HG03565 (cell line): Measurements from ENCODE around the gene TTLL13.

Source experiments
- ATAC-seq: cut with Tn5 transposase; IDR thresholded peaks from one replicate; pipeline ENCODE4 v1.9.1; 2021; ENCODE audit warnings: mild to moderate bottlenecking, moderate library complexity; ENCODE audit not compliant: unreplicated experiment

The TTLL13 gene, protein sequence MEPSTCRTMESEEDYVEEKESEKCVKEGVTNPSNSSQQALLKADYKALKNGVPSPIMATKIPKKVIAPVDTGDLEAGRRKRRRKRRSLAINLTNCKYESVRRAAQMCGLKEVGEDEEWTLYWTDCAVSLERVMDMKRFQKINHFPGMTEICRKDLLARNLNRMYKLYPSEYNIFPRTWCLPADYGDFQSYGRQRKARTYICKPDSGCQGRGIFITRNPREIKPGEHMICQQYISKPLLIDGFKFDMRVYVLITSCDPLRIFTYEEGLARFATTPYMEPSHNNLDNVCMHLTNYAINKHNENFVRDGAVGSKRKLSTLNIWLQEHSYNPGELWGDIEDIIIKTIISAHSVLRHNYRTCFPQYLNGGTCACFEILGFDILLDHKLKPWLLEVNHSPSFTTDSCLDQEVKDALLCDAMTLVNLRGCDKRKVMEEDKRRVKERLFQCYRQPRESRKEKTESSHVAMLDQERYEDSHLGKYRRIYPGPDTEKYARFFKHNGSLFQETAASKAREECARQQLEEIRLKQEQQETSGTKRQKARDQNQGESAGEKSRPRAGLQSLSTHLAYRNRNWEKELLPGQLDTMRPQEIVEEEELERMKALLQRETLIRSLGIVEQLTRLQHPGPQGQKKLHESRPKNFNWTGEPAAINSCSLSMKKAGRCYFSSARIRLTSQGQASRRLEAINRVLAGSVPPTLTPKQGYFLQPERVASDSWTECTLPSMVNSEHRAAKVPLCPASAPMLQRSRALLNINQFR

GRCh38 chr15:90249203-90249863 lies at the start of gene TTLL13:
Gene TTLL13, plus strand, starts transcription at chr15:90249556. Its CDS starts 1,075 bp downstream, at chr15:90250631.
- no peak for ATAC-seq

DNA sequence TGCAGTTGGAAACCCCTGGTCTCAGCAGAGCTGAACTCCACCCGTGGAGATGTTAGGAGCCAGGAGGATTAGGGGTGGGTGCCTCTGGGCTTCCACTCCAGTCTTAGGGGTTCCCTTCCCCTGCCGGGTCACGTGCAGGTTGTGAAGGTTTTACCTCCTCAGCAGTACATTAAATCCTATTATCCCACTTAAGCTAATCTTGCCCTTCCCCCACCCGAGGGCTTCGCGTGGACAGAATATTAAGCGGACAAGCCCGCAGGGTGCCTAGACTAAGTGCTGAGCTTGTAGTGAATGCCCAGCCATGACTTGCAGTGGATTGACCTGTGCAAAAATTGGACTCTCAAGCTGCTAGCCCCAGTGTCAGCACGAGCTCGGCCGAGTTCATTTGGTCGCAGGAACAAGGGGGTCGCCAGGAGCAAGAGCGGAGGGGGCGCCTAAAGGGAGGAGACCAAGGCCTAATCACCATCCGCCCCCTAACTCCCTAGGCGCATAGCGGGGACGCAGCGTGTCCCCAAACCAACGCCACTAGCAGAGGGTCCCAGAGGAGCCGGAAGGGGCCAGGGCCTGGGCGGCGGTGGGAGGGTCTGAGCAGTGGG lies 48.7 kb upstream of the TTLL13 start:
- no peak for ATAC-seq

GRCh38 chr15:90201130-90201943 lies 48.0 kb upstream of the TTLL13 start, which contains the start of gene SEMA4B:
Gene SEMA4B, plus strand, starts transcription at chr15:90201330. Its CDS starts 249 bp downstream, at chr15:90201579.
- ATAC-seq: peak; percentile 61

DNA sequence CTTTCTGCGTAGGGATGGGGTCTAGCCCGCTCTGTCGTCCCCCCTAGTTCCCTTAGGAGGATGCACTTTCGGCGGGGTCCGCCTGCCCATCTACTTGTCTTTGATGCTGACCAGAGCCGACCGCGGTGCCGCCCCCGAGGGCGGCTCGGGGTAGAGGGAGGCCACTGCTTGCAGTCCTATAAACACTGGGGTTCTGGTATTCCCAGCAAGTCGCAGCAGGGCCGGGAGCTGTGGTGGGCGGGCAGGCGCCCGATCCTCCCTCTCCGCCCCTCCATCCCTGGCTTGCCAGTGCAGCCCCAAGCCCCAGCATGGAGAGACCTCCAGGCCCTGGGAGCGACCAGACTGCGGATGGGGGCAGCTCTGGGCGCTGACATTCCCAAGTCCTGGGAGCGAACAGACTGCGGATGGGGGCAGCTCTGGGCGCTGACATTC lies 47.4 kb upstream of the TTLL13 start:
- no peak for ATAC-seq

DNA sequence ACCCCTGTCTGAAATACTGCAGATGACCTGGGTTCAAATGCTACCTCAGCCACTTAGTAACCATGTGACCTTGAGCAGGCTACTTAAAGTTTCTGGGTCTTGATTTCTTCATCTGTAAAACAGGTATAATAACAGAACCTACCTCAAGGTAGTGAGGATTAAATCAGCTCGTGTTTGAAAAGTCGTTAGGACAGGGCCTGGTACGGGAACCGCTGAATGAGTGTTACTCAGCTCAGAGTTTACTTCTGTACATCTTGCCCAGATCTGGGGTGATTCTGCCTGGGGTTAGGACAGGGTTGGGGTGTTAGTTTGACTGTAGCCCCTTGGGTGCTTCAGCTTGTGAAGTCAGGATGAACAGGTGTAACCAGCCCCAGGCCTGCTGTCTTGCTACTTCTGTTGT lies 46.4 kb upstream of the TTLL13 start:
- no peak for ATAC-seq

DNA sequence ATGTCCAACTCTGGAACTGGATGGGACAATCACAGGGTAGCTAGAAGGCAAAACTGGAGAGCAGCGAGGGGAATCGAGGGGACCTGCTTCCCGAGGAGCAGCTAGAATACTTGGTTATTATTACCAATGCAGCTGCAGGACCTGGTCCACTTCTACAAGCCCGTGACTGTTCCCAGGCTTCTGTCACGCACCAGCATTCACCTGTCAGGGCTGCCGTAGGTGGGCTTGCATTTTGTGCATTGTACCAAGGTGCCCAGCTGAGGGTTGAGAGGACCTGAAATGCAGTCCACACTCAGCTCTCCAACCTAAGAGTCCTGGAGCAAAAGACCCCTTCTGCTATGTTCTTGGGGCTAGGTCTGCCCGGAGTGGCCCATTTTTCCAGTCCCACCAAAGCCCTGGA lies 45.9 kb upstream of the TTLL13 start:
- ATAC-seq: no peak

- no peak for ATAC-seq
These were observed 45.4 kb upstream of the TTLL13 start for GRCh38 chr15:90203922-90204321.

GRCh38 chr15:90205050-90205848 lies 44.1 kb upstream of the TTLL13 start:
- ATAC-seq: no peak

- ATAC-seq: no peak
These were observed 43.5 kb upstream of the TTLL13 start for GRCh38 chr15:90205886-90206285.

DNA sequence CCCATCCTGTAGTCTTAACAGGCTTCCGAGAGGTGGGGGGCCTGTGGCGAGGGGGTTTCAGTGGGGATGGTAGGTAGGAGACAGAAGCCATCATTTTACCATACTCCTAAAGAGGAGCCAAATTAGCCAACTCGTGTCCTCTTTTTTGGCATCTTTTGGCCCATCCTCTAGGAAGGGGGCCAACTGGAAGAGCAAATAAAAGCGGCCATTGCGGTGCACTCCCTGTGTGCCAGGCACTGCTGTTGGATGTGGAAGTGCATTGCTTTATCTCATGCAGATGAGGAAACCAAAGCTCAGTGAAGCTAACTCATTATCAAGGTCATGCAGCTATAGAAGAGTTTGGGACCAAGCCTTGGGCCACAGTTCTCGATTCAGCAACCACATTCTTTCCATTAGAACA lies 42.1 kb upstream of the TTLL13 start:
- no peak for ATAC-seq

- ATAC-seq: no peak
These were observed 41.0 kb upstream of the TTLL13 start for GRCh38 chr15:90208356-90208755.

GRCh38 chr15:90209591-90209990 lies 39.8 kb upstream of the TTLL13 start:
- ATAC-seq: no peak

- ATAC-seq: no peak
These were observed 38.8 kb upstream of the TTLL13 start for GRCh38 chr15:90210593-90210992.

DNA sequence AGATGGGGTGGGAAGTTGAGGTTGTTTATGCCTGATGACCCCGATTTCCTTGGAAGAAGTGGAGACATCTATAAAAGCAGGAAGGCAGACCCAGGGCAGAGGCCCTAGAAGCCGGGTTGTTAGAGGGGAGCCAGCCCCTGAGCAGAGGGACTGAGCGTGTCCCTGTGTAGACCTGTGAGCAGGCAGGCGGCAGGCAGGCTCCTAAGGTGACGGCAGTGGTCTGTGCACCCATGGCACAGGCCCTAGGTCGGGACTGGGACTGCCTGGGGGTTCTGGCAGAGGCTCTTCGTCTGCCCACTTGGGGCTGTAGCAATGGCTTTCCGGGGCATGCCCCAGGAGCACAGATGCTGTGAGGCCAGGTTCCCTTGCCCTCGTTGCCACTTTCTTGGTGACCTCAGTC lies 38.3 kb upstream of the TTLL13 start:
- no peak for ATAC-seq

DNA sequence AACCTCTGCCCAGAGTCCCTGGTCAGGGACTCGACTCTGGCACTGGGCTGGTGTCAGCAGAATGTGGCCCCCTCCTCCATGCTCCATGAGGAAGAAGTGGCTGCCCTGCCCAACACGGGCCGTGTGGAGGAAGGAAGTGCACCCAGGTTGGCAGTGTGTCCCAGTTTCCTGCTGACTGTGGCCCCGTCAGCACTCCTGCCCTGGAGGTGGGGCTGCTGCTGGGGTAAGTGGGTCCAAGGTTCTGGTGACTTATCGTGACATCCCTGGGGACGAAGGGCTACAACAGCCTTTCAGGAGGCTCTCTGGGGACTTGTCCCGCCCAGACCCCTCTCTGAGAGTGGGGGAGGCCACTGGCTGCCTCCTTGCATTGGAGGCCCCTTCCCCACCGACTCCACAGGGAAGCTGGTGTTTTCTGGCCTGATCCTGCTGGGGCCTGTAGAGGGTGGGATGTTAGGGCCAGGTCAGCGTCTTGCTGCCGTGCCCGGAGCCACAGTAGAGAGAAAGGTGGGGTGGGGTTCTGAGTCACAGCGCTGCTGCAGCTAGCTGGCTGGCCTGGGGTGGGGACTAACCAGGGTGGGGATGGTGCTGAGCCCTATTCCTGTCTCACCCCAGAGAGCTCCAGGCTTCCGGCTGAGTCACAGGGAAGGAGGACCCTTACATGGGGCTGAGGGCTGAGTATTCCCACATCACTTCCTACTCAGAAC lies 37.8 kb upstream of the TTLL13 start:
- no peak for ATAC-seq

DNA sequence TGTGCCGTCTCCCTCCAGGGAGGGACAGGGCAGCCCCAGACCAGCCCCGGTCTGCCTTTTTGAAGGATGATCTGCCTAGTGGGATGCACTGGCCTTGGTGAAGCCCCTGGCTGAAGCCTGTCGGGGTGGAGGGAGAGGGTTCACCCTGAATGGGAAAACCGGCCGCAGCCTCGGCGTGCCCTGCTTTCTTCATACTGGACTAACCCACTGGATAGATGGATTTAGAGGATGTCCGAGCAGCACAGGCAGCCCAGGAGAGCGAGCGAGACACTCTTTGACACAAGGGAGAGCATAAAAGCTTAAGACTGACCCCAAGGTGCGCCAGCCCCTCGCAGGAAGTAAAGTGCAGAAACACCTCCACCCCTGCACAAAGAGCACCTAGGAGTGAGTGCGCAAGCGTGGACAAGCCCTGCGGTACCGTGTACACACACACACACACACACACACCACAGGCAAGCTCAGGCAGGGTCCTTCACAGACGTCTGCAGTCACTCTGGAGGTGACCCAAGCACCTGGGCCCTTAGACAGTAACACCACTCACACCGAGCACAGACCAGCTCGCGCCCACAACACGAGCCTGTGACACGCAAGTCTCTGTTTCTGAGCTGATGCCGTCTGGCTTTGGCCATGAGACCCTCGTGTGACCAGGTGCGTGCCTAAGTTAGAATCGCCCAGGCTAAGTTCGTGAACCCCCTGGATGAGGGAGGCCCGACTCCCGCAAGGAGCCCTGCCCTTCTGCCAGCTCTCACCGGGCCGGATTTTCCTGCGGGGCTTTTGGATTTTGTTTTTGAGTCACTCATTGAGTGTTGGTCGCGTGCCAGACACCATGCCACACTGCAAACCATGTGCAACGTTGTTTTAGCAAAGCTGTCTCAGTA lies 36.9 kb upstream of the TTLL13 start:
- ATAC-seq: no peak

GRCh38 chr15:90213122-90213817 lies 36.1 kb upstream of the TTLL13 start:
- no peak for ATAC-seq
